GM18870 (cell line): Measurements from ENCODE around the gene ASB15.

Source experiments
- ATAC-seq: cut with Tn5 transposase; IDR thresholded peaks from one replicate; pipeline ENCODE4 v1.9.1; 2021; ENCODE audit warnings: moderate library complexity; ENCODE audit not compliant: unreplicated experiment

Gene ASB15

GRCh38 chr7:123594813-123595241 is 6.8 kb upstream of the ASB15 start:
- no peak for ATAC-seq

GRCh38 chr7:123598657-123599056 is 3.0 kb upstream of the ASB15 start:
- ATAC-seq, result no peak

- ATAC-seq, result no peak
Observed at GRCh38 chr7:123599766-123600165, 1.9 kb upstream of the ASB15 start.

GRCh38 chr7:123600876-123601275 is 745 bp upstream of the ASB15 start:
- no peak for ATAC-seq

- ATAC-seq, result no peak
Observed at GRCh38 chr7:123602648-123603047, 1.0 kb downstream of the ASB15 start.

GRCh38 chr7:123604739-123605138 is 3.1 kb downstream of the ASB15 start:
- no peak for ATAC-seq

- ATAC-seq, result no peak
Observed at GRCh38 chr7:123607423-123607975, 5.9 kb downstream of the ASB15 start.

- ATAC-seq, result no peak
Observed at GRCh38 chr7:123608991-123609882, 7.6 kb downstream of the ASB15 start.

GRCh38 chr7:123609883-123610239 is 8.2 kb downstream of the ASB15 start:
- ATAC-seq, result no peak

- no peak for ATAC-seq
Observed at GRCh38 chr7:123612024-123612423, 10.4 kb downstream of the ASB15 start.

GRCh38 chr7:123615344-123615743 is 13.7 kb downstream of the ASB15 start:
- ATAC-seq, result no peak

GRCh38 chr7:123616223-123616622 is 14.6 kb downstream of the ASB15 start:
- ATAC-seq, result no peak

- ATAC-seq, result no peak
Observed at GRCh38 chr7:123621707-123622106, 20.1 kb downstream of the ASB15 start.

GRCh38 chr7:123622660-123623386 is 21.2 kb downstream of the ASB15 start:
- no peak for ATAC-seq

GRCh38 chr7:123624527-123625183 is 23.0 kb downstream of the ASB15 start:
- ATAC-seq, result peak; percentile 97

- no peak for ATAC-seq
Observed at GRCh38 chr7:123625254-123625653, 23.6 kb downstream of the ASB15 start.

GRCh38 chr7:123627851-123628250 is 26.2 kb downstream of the ASB15 start:
- no peak for ATAC-seq

- ATAC-seq, result no peak
Observed at GRCh38 chr7:123628829-123629228, 27.2 kb downstream of the ASB15 start.

GRCh38 chr7:123629281-123629680 is 27.7 kb downstream of the ASB15 start:
- no peak for ATAC-seq

- no peak for ATAC-seq
Observed at GRCh38 chr7:123632808-123633207, 31.2 kb downstream of the ASB15 start.

GRCh38 chr7:123633553-123633952 is 31.9 kb downstream of the ASB15 start:
- no peak for ATAC-seq
